EH (cell line): ENCODE measurements around the gene RPA3.
"Not testable (repeated sequence)": the region's sequence is repeated elsewhere in the genome, so short reads cannot be mapped to it uniquely, and the experiment has no call there.

ENCODE experiments used
- DNase-seq: peaks from one replicate; pipeline ENCODE4 v3.0.0-alpha.2; 2015; ENCODE audit warnings: low read depth

The RPA3 gene

GRCh38 chr7:7694542-7694941, 23.9 kb downstream of the RPA3 start:
- DNase-seq, result no peak

- DNase-seq, result peak; percentile 89
Measured at GRCh38 chr7:7693881-7694280, 24.5 kb downstream of the RPA3 start.

GRCh38 chr7:7688956-7689355, 29.5 kb downstream of the RPA3 start:
- DNase-seq, result no peak

DNA sequence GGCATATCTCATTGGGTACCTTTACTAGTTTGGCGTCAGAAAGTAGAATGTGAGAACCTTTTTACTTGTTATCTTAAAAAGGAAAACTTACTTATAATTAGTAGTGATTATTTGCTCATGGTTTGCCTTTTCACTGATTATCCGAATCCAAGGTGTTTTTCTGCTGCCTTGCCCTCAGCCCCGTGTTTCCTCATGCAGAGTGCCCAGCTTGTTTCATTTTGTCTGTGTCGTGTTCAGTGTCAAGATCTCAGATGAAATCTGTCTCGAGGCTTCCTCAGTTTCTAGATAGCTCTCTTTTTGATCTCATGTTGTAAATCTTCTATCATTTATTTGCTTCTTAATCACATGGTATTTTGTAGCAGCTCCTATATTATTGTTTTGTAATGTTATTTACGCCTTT, 30.1 kb downstream of the RPA3 start:
- DNase-seq, result no peak

DNA sequence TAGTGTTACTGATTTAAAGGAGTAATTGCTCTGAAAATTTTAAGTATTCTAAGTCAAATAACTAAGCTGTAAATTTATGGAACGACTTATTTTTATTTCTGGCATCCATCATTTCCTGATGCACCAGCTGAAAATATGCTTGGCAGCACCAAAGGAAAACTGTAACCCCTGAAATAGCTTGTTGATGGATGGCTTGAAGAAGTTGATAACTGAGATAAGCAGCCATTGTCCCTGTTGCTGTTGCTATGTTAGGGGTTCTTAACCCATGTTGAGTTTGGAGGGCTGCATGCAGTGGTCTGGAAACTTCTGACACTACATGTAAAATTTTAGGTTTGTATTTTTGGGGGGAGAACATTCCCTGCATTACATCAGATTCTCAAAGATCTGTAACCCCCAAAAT, 30.6 kb downstream of the RPA3 start:
- no peak for DNase-seq

DNA sequence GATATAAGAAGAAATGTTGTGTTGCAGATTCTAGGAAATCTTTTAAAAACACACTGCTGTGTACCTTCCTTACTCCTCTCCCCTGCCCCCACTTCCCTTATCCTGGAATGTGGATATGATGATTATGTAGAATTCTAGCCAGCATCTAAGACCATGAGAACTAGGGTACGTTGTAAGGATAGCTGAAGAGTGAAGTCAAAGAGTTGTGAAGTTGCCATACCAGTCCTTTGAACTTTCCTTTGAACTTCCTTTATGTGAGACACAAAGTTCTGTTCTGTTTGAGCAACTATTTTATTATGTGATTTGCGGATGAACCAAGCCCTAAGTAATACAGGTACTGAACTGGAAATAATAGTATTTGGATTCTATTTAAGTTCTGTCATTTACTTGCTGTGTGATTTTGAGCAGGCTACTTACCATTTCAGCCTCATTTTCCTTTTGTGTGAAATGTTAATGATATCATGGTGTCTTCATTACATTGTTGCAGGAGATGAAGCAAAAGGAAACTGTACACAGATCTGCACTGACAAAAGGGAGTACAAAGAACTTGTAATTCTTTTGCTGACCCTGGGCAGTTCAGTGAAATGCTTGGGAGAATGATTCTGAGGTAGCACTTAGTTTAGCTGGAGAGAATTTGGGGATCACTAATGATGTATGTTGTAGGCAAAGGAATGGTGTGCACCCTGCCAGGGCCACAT, 31.4 kb downstream of the RPA3 start:
- DNase-seq, result peak; percentile 6

DNA sequence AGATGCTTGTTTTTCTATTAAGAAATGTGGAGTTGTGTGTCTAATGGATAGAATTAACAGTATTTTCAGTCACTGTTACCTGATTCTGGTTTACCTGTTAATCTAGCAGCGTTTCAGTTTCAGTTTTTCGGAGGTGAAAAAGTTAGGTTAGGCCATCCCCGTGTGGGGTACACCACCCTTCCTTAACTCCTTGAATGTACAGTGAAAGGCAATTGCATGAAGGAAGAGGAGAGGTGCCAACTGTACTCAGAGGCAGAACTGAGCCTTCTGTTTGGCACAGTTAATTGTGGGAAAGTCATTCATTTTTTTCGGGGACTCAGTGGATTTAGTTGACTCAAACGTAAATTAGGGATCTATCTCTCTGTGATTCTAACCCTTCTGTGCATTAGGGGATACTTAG, 35.5 kb downstream of the RPA3 start:
- no peak for DNase-seq

GRCh38 chr7:7681936-7682329, 36.5 kb downstream of the RPA3 start:
- no peak for DNase-seq

DNA sequence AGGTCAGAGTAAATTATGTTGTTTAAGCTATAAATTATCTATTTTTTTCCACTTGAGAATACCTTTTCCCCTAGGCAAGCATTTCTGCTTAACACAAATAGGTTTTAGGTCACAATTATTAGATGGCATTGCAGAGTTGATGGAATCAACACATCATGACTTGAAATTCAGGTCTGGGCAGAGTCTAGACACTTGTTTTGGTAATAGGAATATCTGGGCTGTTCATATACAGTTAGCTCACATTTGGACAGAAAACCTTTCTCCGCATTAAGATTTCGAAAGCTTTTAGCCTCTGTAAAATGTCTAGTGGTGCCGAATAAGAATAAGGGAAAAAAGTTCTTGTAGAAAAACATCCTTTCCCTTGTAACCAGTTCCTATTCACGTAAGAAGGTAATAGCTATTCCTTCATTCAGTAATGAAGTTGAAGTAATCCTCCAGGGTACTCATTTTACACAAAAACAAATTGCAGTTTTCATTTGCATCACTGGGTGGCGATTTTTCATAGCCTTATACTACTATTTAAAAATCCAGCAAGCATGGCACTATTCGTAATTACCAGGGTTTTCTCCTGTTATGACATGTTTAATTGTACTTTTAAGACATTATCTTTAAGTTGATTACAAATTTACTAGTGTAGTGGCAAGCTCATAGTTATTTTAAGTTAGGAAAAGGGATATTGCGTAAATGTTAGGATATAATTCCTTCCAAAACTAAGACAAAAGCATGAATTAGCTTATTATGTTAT, 37.0 kb downstream of the RPA3 start:
- peak; percentile 62 for DNase-seq

- not testable (repeated sequence) for DNase-seq
Measured at GRCh38 chr7:7679640-7680039, 38.8 kb downstream of the RPA3 start.

GRCh38 chr7:7675686-7676085, 42.7 kb downstream of the RPA3 start:
- DNase-seq, result no peak

DNA sequence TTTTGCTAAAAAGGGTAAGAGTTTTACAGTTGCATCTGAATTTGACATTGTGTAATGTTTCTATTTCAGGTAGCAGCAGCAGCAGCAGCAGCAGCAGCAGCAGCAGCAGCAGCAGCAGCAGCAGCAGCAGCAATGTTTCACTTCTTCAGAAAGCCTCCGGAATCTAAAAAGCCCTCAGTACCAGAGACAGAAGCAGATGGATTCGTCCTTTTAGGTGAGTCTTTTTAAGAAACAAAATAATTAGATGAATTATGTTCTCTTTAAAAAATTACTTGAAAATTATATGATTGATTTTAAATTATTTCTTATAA, 45.2 kb downstream of the RPA3 start:
- no peak for DNase-seq

- no peak for DNase-seq
Measured at GRCh38 chr7:7672545-7673239, 45.7 kb downstream of the RPA3 start.

GRCh38 chr7:7671361-7671760, 47.0 kb downstream of the RPA3 start:
- DNase-seq, result no peak

- no peak for DNase-seq
Measured at GRCh38 chr7:7670490-7670889, 47.9 kb downstream of the RPA3 start.

DNA sequence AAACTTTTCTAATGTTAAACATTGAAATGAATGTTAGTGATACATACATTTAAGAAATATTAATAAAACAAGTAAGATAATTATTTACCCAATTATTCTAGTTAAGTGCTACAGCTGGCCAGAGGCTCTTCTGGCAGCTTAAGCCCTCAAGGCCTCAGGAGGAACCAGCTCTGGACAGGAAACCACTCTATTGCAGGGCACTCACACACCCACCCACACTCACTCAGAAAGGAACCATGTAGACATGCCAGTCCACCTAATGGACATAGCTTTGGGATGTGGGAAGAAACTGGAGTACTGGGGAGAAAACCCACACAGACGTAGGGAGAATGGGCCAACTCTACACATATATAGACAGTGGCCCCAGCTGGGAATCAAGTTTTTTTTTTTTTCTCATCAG, 49.7 kb downstream of the RPA3 start:
- DNase-seq, result no peak

- DNase-seq, result no peak
Measured at GRCh38 chr7:7667187-7667586, 51.2 kb downstream of the RPA3 start.

DNA sequence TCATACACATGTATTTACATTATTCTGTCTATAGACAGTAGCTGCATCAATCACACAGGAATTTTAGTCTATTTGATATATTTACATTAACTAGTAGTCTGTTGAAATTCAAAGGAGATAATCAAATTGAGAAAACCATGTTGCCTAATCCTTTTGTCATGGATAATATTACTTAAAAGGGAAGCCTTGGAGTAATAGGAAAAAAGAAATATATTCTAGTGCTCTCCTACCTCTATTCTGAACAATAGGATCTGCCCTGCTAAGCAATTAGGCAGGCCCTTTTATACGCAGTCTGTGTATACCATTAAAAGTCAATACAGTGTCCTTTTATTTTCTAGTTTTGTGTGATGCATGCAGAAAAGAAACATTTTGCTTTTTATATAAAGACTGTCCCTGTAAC, 53.4 kb downstream of the RPA3 start:
- no peak for DNase-seq

DNA sequence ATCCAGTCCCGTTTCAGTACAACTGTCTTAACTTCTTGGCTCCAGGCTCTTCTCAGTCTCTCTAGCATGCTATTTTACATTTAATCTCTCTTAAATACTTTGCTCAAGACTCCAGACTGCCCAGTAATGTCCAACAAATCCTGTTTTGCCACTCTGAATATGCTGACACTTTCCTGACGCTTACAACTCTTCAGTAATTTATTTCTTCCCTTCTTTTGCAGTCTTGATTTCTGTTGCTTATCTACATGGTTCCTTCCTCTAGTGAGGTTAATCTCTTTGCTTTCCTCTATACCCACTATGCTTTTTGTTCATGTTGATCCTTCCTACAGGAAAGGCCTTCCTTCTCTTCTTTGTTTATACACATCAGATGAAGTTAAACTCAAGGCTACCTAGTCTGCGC, 54.1 kb downstream of the RPA3 start:
- no peak for DNase-seq

GRCh38 chr7:7662527-7662926, 55.9 kb downstream of the RPA3 start:
- no peak for DNase-seq

GRCh38 chr7:7656459-7656858, 61.9 kb downstream of the RPA3 start:
- not testable (repeated sequence) for DNase-seq

GRCh38 chr7:7654964-7655715, 63.3 kb downstream of the RPA3 start:
- DNase-seq, result no peak
